Esophagus squamous epithelium (tissue), 5 donors: ENCODE data around the gene ESR2. TPM values are rescaled to one million over a fixed set of nuclear protein-coding genes. Genes with fewer than 3 reads are reported as not detected.

Experiments used
- DNase-seq: peaks from one replicate; lab custom pipeline; 2025; lab: John Stamatoyannopoulos, UW
- H3K27ac ChIP-seq, 4 donors: fragments of 200-600 bp; sonication (generic); one replicate each; pipeline ENCODE4 v1.5.1; 2016 to 2019; ENCODE audit warnings: mild to moderate bottlenecking in 1 of 4
- H3K27me3 ChIP-seq, 4 donors: fragments of 200-600 bp; sonication (generic); 1 replicate in 3 of 4; 2 replicates in 1 of 4; pipeline versions ENCODE4 v1.5.1 to v1.6.0; 2017 to 2021; ENCODE audit warnings: antibody characterized with exemption in 1 of 4
- H3K36me3 ChIP-seq, 3 donors: fragments of 200-600 bp; sonication (generic); one replicate each; pipeline ENCODE4 v1.5.1; 2016 to 2019
- H3K4me1 ChIP-seq, 3 donors: fragments of 200-600 bp; sonication (generic); one replicate each; pipeline ENCODE4 v1.5.1; 2017 to 2019
- H3K4me3 ChIP-seq, 4 donors: fragments of 200-600 bp; sonication (generic); 1 replicate in 3 of 4; 2 replicates in 1 of 4; pipeline ENCODE4 v1.5.1; 2016 to 2019; ENCODE audit warnings: mild to moderate bottlenecking in 2 of 4, moderate library complexity in 1 of 4
- H3K9me3 ChIP-seq, 3 donors: fragments of 200-600 bp; sonication (generic); one replicate each; pipeline ENCODE4 v1.5.1; 2016 to 2019
- CTCF ChIP-seq, 6 experiments: fragments of 450-650 bp in 4 of 6; fragments of 200-600 bp in 2 of 6; sonication (generic) in 2 of 6; IDR thresholded peaks; one replicate each; pipeline ENCODE4 v1.5.1; 2016 to 2019; ENCODE audit warnings: antibody characterized with exemption in 6 of 6, mild to moderate bottlenecking in 4 of 6, moderate library complexity in 4 of 6
- POLR2A ChIP-seq, 4 donors: fragments of 450-650 bp; IDR thresholded peaks; one replicate each; pipeline ENCODE4 v1.6.1; 2017; ENCODE audit warnings: antibody characterized with exemption in 4 of 4, mild to moderate bottlenecking in 4 of 4, moderate library complexity in 3 of 4
- WGBS, 2 donors: methylation state at CpG; one replicate each; pipeline ENCODE4 v1.1.5; 2018; 5-methylcytosine and 5-hydroxymethylcytosine counted together
- intact Hi-C: fragments of 100-400 bp; cut with DNase I; formaldehyde crosslinking; loops from one replicate; pipeline ENCODE4 v1.15.0; 2022
- total RNA-seq, 4 donors: library from RNA; depleted of rRNA; stranded (reverse); fragments of >200 nt; gene quantifications; one replicate each; pipeline ENCODE4 v1.1.0, GENCODE V29; 2016
- donor health status: DM: yes; HTN: yes; CAD: no.

Gene ESR2
- total RNA-seq, 4 donors from 2014 or later, result 0.29 to 2.7 (median 0.31) TPM; not detected in 1

GRCh38 chr14:64170181-64170580, 124.0 kb downstream of the ESR2 start:
- H3K27ac ChIP-seq, result no peak overlapping the region
- intact Hi-C loops, result no loop called here
- H3K9me3 ChIP-seq, result no peaks in the 10 kb centered on the region
- H3K4me3 ChIP-seq, result no peak overlapping the region
- 95 to 96% methylated on average over 8 of the region's 8 CpGs for WGBS, 2 donors
- TF ChIP-seq CTCF (IDR thresholded peaks at IDR 0.05) (no peak), POLR2A (IDR thresholded peaks at IDR 0.05) (no peak)
- peaks cover 9 to 100% (median 20%) of the 10 kb centered on the region in 3 donors for H3K36me3 ChIP-seq
- no peaks in the 10 kb centered on the region for H3K4me1 ChIP-seq
- DNase-seq, result no peak
- no peaks in the 10 kb centered on the region for H3K27me3 ChIP-seq

GRCh38 chr14:64159588-64159987, 134.6 kb downstream of the ESR2 start:
- no peak overlapping the region for H3K4me3 ChIP-seq
- H3K36me3 ChIP-seq, result peaks cover 7 to 100% (median 18%) of the 10 kb centered on the region in 3 donors
- H3K9me3 ChIP-seq, result no peaks in the 10 kb centered on the region
- intact Hi-C loops, result no loop called here
- WGBS, 2 donors, result 89 to 100% methylated on average over 3 of the region's 3 CpGs
- DNase-seq, result no peak
- H3K27me3 ChIP-seq, result no peaks in the 10 kb centered on the region
- H3K4me1 ChIP-seq, result no peaks in the 10 kb centered on the region
- TF ChIP-seq CTCF (IDR thresholded peaks at IDR 0.05) (no peak), POLR2A (IDR thresholded peaks at IDR 0.05) (no peak)
- no peak overlapping the region for H3K27ac ChIP-seq

- intact Hi-C loops, result no loop called here
- 79 to 82% methylated on average over 2 of the region's 2 CpGs for WGBS, 2 donors
- H3K36me3 ChIP-seq, result peaks cover 7 to 100% (median 18%) of the 10 kb centered on the region in 3 donors
These were observed 135.6 kb downstream of the ESR2 start for GRCh38 chr14:64158608-64159007.

GRCh38 chr14:64149921-64150320, 144.2 kb downstream of the ESR2 start:
- Histone ChIP-seq H3K4me1 (no peaks in the 10 kb centered on the region), H3K9me3 (no peaks in the 10 kb centered on the region), H3K36me3 (peaks cover 0 to 96% (median 9%) of the 10 kb centered on the region in 3 donors), H3K27me3 (no peaks in the 10 kb centered on the region), H3K4me3 (no peak overlapping the region), H3K27ac (no peak overlapping the region)
- 79 to 93% methylated on average over 3 to 8 of the region's 8 CpGs for WGBS, 2 donors
- intact Hi-C loops, result no loop called here
- TF ChIP-seq POLR2A (IDR thresholded peaks at IDR 0.05), result no peak
- TF ChIP-seq CTCF (IDR thresholded peaks at IDR 0.05), result no peak
- no peak for DNase-seq

More at GRCh38 chr14:64158608-64159007, 135.6 kb downstream of the ESR2 start:
- DNase-seq, result no peak
- Histone ChIP-seq H3K9me3 (no peaks in the 10 kb centered on the region), H3K27me3 (no peaks in the 10 kb centered on the region), H3K4me3 (no peak overlapping the region), H3K27ac (no peak overlapping the region), H3K4me1 (no peaks in the 10 kb centered on the region)
- TF ChIP-seq POLR2A (IDR thresholded peaks at IDR 0.05), result no peak
- no peak for TF ChIP-seq CTCF (IDR thresholded peaks at IDR 0.05)

- no peaks in the 10 kb centered on the region for H3K4me1 ChIP-seq
- WGBS, 2 donors, result 74 to 93% methylated on average over 5 to 7 of the region's 7 CpGs
- intact Hi-C loops, result no loop called here
- TF ChIP-seq CTCF (IDR thresholded peaks at IDR 0.05), result no peak
- no peak for TF ChIP-seq POLR2A (IDR thresholded peaks at IDR 0.05)
- H3K27ac ChIP-seq, result no peak overlapping the region
- H3K36me3 ChIP-seq, result peaks cover 0 to 96% (median 18%) of the 10 kb centered on the region in 3 donors
- H3K9me3 ChIP-seq, result no peaks in the 10 kb centered on the region
- DNase-seq, result no peak
- no peaks in the 10 kb centered on the region for H3K27me3 ChIP-seq
- no peak overlapping the region for H3K4me3 ChIP-seq
These were observed 146.9 kb downstream of the ESR2 start for GRCh38 chr14:64147126-64147790.
